GM23338 (cell line): ENCODE results near the gene THSD7A. TPM values are rescaled to one million over a fixed set of nuclear protein-coding genes. Genes with fewer than 3 reads are reported as not detected.

ENCODE experiments used
- ATAC-seq: fragments of 200-7000 bp; cut with Tn5 transposase; 3 replicates; pipeline ENCODE4 v1.9.1; 2020
- DNase-seq: peaks from one replicate; pipeline ENCODE4 v3.0.0-alpha.2; 2015; ENCODE audit warnings: low spot score
- H2AFZ ChIP-seq: fragments of 200-600 bp; sonication (generic); 2 replicates; pipeline ENCODE4 v1.8.0; 2016; ENCODE audit warnings: antibody characterized with exemption, mild to moderate bottlenecking, moderate library complexity
- H3F3A ChIP-seq: fragments of 200-600 bp; sonication (generic); replicated peaks from 2 replicates; pipeline ENCODE4 v1.8.0; 2017; ENCODE audit warnings: antibody characterized with exemption, mixed run types, low read depth
- H3K27ac ChIP-seq: fragments of 200-600 bp; sonication (generic); 2 replicates; pipeline ENCODE4 v1.6.1; 2016; ENCODE audit warnings: low read depth
- H3K27me3 ChIP-seq: fragments of 200-600 bp; sonication (generic); 2 replicates; pipeline ENCODE4 v1.8.0; 2016; ENCODE audit warnings: mild to moderate bottlenecking, mixed run types, moderate library complexity; ENCODE audit not compliant: insufficient read depth
- H3K36me3 ChIP-seq: fragments of 200-600 bp; sonication (generic); 2 replicates; pipeline ENCODE4 v1.8.0; 2016; ENCODE audit warnings: mild to moderate bottlenecking; ENCODE audit not compliant: insufficient read depth
- H3K4me1 ChIP-seq: fragments of 200-600 bp; sonication (generic); 2 replicates; pipeline ENCODE4 v1.8.0; 2016; ENCODE audit warnings: mild to moderate bottlenecking, moderate library complexity; ENCODE audit not compliant: insufficient read depth
- H3K4me2 ChIP-seq: fragments of 200-600 bp; sonication (generic); 2 replicates; pipeline ENCODE4 v1.7.1; 2017; ENCODE audit warnings: mixed run types
- H3K4me3 ChIP-seq: fragments of 200-600 bp; sonication (generic); 2 replicates; pipeline ENCODE4 v1.6.1; 2016; ENCODE audit warnings: mixed run types
- H3K79me2 ChIP-seq: fragments of 200-600 bp; sonication (generic); replicated peaks from 2 replicates; pipeline ENCODE4 v1.8.0; 2017; ENCODE audit warnings: mild to moderate bottlenecking; ENCODE audit not compliant: insufficient read depth
- H3K9me2 ChIP-seq: fragments of 200-600 bp; sonication (generic); 2 replicates; pipeline ENCODE4 v1.8.0; 2017; ENCODE audit not compliant: insufficient read depth
- H4K20me1 ChIP-seq: fragments of 200-600 bp; sonication (generic); replicated peaks from 2 replicates; pipeline ENCODE4 v1.8.0; 2017; ENCODE audit warnings: mild to moderate bottlenecking; ENCODE audit not compliant: insufficient read depth
- H3K27ac Mint-ChIP-seq: 2 replicates; pipeline ENCODE4 v1.8.0; 2020; ENCODE audit warnings: inconsistent platforms, mild to moderate bottlenecking, moderate library complexity, mixed read lengths
- H3K27me3 Mint-ChIP-seq: 3 replicates; pipeline ENCODE4 v1.8.0; 2022; ENCODE audit warnings: low read depth, mild to moderate bottlenecking, moderate library complexity, mixed read lengths, inconsistent platforms; ENCODE audit not compliant: insufficient read depth, poor library complexity
- H3K36me3 Mint-ChIP-seq: 3 replicates; pipeline ENCODE4 v1.8.0; 2021; ENCODE audit warnings: low read depth, mild to moderate bottlenecking, inconsistent platforms, moderate library complexity, mixed read lengths
- H3K4me1 Mint-ChIP-seq: 3 replicates; pipeline ENCODE4 v1.8.0; 2020; ENCODE audit warnings: mild to moderate bottlenecking, inconsistent platforms, mixed read lengths
- H3K4me3 Mint-ChIP-seq: 3 replicates; pipeline ENCODE4 v1.8.0; 2021; ENCODE audit warnings: moderate library complexity, mild to moderate bottlenecking, inconsistent platforms, mixed read lengths
- H3K9me3 Mint-ChIP-seq: 3 replicates; pipeline ENCODE4 v1.8.0; 2020; ENCODE audit warnings: moderate library complexity, mild to moderate bottlenecking, inconsistent platforms, mixed read lengths
- CREB1 ChIP-seq: fragments of 250-450 bp; sonication (Bioruptor Pico); IDR thresholded peaks from 2 replicates; pipeline ENCODE4 v1.5.0; 2020; ENCODE audit warnings: low read depth, mild to moderate bottlenecking, moderate library complexity
- CTCF ChIP-seq, 2 experiments: fragments of 200-600 bp in 1 of 2; sonication (generic) in 1 of 2; conservative IDR thresholded peaks; 2 replicates each; pipeline versions ENCODE4 v1.5.1 to v1.6.1; 2016 to 2017; ENCODE audit warnings: antibody characterized with exemption in 2 of 2, low read depth in 2 of 2, mild to moderate bottlenecking in 2 of 2, moderate library complexity in 1 of 2
- ETS1 ChIP-seq: IDR thresholded peaks from 2 replicates; pipeline ENCODE4 v1.6.1; 2016; ENCODE audit warnings: antibody characterized with exemption
- EZH2phosphoT487 ChIP-seq: fragments of 200-600 bp; sonication (generic); IDR thresholded peaks from one replicate; pipeline ENCODE4 v1.8.1; 2018; ENCODE audit warnings: antibody characterized with exemption; ENCODE audit not compliant: unreplicated experiment
- JUNB ChIP-seq: IDR thresholded peaks from one replicate; pipeline ENCODE4 v1.6.1; 2016; ENCODE audit warnings: antibody characterized with exemption; ENCODE audit not compliant: unreplicated experiment
- NANOG ChIP-seq: IDR thresholded peaks from 2 replicates; pipeline ENCODE4 v1.6.1; 2016; ENCODE audit warnings: antibody characterized with exemption, borderline replicate concordance
- POLR2AphosphoS5 ChIP-seq: IDR thresholded peaks from 2 replicates; pipeline ENCODE4 v1.6.1; 2016; ENCODE audit warnings: antibody characterized with exemption, low read depth
- REST ChIP-seq: IDR thresholded peaks from one replicate; pipeline ENCODE4 v1.6.1; 2018; ENCODE audit warnings: antibody characterized with exemption; ENCODE audit not compliant: unreplicated experiment
- STAT1 ChIP-seq: IDR thresholded peaks from one replicate; pipeline ENCODE4 v1.6.1; 2016; ENCODE audit warnings: antibody characterized with exemption; ENCODE audit not compliant: unreplicated experiment
- ZNF114 ChIP-seq: fragments of 250-450 bp; sonication (Bioruptor Pico); IDR thresholded peaks from 2 replicates; pipeline ENCODE4 v1.5.0; 2020; ENCODE audit warnings: mild to moderate bottlenecking, moderate library complexity
- ZNF331 ChIP-seq: fragments of 250-450 bp; sonication (Bioruptor Pico); IDR thresholded peaks from 2 replicates; pipeline ENCODE4 v1.5.0; 2020; ENCODE audit warnings: low read depth, mild to moderate bottlenecking, moderate library complexity
- ZNF462 ChIP-seq: fragments of 250-450 bp; sonication (Bioruptor Pico); IDR thresholded peaks from 2 replicates; pipeline ENCODE4 v1.5.0; 2020; ENCODE audit warnings: mild to moderate bottlenecking, moderate library complexity
- polyA plus RNA-seq: library from polyadenylated mRNA; unstranded; fragments of >200 nt; fragmentation: Nextera tagmentation; extraction: Ambion mirVana; gene quantifications from 2 replicates; pipeline ENCODE4 v1.2.1, GENCODE V29; 2016
- total RNA-seq: library from RNA; depleted of rRNA; stranded (reverse); fragments of >200 nt; shearing (Covaris generic); gene quantifications from 2 replicates; pipeline ENCODE4 v1.2.3, GENCODE V29; 2014

The THSD7A gene
- total and polyA plus RNA-seq, 2 experiments from 2014 or later: 1.3 to 2.1 TPM

GRCh38 chr7:11416641-11417458, 415.1 kb downstream of the THSD7A start:
- H3K27ac ChIP-seq: no peak overlapping the region
- Mint-ChIP-seq H3K4me1 (peaks cover 32% of the 10 kb centered on the region), H3K4me3 (no peak overlapping the region), H3K27me3 (peaks cover 5% of the 10 kb centered on the region), H3K9me3 (peaks cover 24% of the 10 kb centered on the region), H3K36me3 (peaks cover 23% of the 10 kb centered on the region), H3K27ac (no peak overlapping the region)
- H2AFZ ChIP-seq: no peak overlapping the region
- peak; percentile 27 for DNase-seq
- peaks cover 28% of the 10 kb centered on the region for H3K4me1 ChIP-seq
- H3K4me2 ChIP-seq: no peak overlapping the region
- H3F3A ChIP-seq: no peaks in the 10 kb centered on the region
- H3K4me3 ChIP-seq: no peak overlapping the region
- H4K20me1 ChIP-seq: no peaks in the 10 kb centered on the region
- no peaks in the 10 kb centered on the region for H3K79me2 ChIP-seq
- H3K27me3 ChIP-seq: no peaks in the 10 kb centered on the region
- ATAC-seq: peak; percentile 39; the same call in 2 of the 3 replicates
- TF ChIP-seq ZNF114 (CRISPR knock-in tag) (no peak), REST (no peak), POLR2AphosphoS5 (no peak), EZH2phosphoT487 (no peak), ETS1 (no peak), STAT1 (no peak), JUNB (no peak), ZNF462 (no peak), CREB1 (CRISPR knock-in tag) (no peak), CTCF (conservative IDR thresholded peaks at IDR 0.05; ENCODE audit: low read depth in 2 of 2) (no peak), ZNF331 (CRISPR knock-in tag) (no peak), NANOG (no peak)
- H3K9me2 ChIP-seq: no peaks in the 10 kb centered on the region
- H3K36me3 ChIP-seq: peaks cover 14% of the 10 kb centered on the region
